ENCODE results near the gene GPI.

DNA sequence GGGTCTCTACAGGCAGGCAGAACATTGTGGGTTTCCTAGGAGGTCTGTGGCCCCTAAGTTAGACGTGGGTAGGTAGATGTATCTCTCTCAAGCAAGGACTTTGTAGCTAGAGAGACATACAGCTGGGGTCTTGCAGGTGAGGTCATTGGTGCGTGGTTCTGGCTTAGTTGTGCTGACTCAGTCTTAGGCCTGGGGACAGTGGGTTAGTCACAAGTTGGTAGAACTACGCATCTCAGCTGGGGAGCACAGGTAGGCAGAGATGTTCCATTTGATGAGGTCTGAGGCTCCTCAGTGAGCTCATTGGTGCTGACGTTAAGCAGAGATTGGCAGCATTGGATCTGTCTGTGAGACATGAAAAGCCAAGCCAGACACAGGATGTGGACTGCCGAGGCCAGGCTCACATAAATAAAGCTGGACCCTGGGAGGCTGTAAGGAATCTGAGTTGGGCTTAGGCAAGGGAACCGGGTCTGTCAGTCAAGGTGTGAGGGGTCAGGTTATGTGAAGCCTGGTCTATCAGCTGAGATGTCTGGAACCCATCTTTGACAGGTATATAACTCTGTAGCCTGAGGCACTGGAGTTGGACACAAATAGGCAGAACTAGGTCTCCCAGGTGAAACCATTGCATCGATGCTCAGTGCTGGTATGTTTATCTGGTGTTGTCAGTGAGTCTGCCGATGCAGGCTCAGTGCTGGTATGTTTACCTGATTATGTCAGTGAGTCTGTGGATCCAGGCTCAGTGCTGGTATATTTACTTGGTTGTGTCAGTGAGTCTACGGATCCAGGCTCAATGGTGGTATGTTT is 21.8 kb downstream of the GPI start:
- TF ChIP-seq, protein P1, sequence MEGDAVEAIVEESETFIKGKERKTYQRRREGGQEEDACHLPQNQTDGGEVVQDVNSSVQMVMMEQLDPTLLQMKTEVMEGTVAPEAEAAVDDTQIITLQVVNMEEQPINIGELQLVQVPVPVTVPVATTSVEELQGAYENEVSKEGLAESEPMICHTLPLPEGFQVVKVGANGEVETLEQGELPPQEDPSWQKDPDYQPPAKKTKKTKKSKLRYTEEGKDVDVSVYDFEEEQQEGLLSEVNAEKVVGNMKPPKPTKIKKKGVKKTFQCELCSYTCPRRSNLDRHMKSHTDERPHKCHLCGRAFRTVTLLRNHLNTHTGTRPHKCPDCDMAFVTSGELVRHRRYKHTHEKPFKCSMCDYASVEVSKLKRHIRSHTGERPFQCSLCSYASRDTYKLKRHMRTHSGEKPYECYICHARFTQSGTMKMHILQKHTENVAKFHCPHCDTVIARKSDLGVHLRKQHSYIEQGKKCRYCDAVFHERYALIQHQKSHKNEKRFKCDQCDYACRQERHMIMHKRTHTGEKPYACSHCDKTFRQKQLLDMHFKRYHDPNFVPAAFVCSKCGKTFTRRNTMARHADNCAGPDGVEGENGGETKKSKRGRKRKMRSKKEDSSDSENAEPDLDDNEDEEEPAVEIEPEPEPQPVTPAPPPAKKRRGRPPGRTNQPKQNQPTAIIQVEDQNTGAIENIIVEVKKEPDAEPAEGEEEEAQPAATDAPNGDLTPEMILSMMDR (conservative IDR thresholded peaks at IDR 0.05; ENCODE audit: low read length) = no peak
- no peak for TF ChIP-seq EZH2phosphoT487 (IDR thresholded peaks at IDR 0.05; ENCODE audit: borderline replicate concordance, low read depth, low read length)

Measured in OCI-LY7 (cell line).